Prostate gland (tissue), 2 donors: ENCODE measurements around the gene MAN2B2. TPM values are rescaled to one million over a fixed set of nuclear protein-coding genes. Genes with fewer than 3 reads are reported as not detected.
A peak's percentile ranks its signal among the peaks of the same experiment; 100 is the strongest.

Source experiments
- DNase-seq: peaks from one replicate; pipeline ENCODE4 v3.0.0-alpha.2; 2019; ENCODE audit warnings: low spot score
- H3K27ac ChIP-seq, 2 donors: fragments of 200-600 bp; sonication (generic); 2 replicates each; pipeline ENCODE4 v1.5.1; 2017 to 2019
- H3K27me3 ChIP-seq: fragments of 200-600 bp; sonication (generic); replicated peaks from 2 replicates; pipeline ENCODE4 v1.5.1; 2019; ENCODE audit not compliant: insufficient read depth
- H3K36me3 ChIP-seq, 2 donors: fragments of 200-600 bp; sonication (generic); 1 replicate in 1 of 2; 2 replicates in 1 of 2; pipeline versions ENCODE4 v1.5.1 to v1.8.1; 2017 to 2019
- H3K4me1 ChIP-seq: fragments of 200-600 bp; sonication (generic); replicated peaks from 2 replicates; pipeline ENCODE4 v1.5.1; 2019
- H3K4me3 ChIP-seq, 2 donors: fragments of 200-600 bp; sonication (generic); 2 replicates each; pipeline ENCODE4 v1.5.1; 2017 to 2019
- H3K9me3 ChIP-seq: fragments of 200-600 bp; sonication (generic); 2 replicates; pipeline ENCODE4 v1.5.1; 2017
- CTCF ChIP-seq, 4 experiments: fragments of 200-600 bp in 2 of 4; fragments of 450-650 bp in 2 of 4; sonication (generic) in 2 of 4; IDR thresholded peaks; 1 replicate in 3 of 4; 2 replicates in 1 of 4; pipeline ENCODE4 v1.5.1; 2016 to 2019; ENCODE audit warnings: antibody characterized with exemption in 4 of 4, mild to moderate bottlenecking in 2 of 4, moderate library complexity in 2 of 4
- POLR2A ChIP-seq: fragments of 450-650 bp; IDR thresholded peaks from one replicate; pipeline ENCODE4 v1.6.1; 2016; ENCODE audit warnings: antibody characterized with exemption, mild to moderate bottlenecking
- POLR2AphosphoS5 ChIP-seq: sonication (generic); formaldehyde crosslinking; IDR thresholded peaks from one replicate; pipeline ENCODE4 v1.6.1; 2017; ENCODE audit warnings: antibody characterized with exemption
- WGBS: methylation state at CpG from one replicate; pipeline ENCODE4 v1.1.5; 2018; 5-methylcytosine and 5-hydroxymethylcytosine counted together
- intact Hi-C: fragments of 100-400 bp; cut with DNase I; formaldehyde crosslinking; loops from one replicate; pipeline ENCODE4 v1.14.2; 2022
- total RNA-seq, 2 donors: library from RNA; depleted of rRNA; stranded (reverse); fragments of >200 nt; gene quantifications; one replicate each; pipeline ENCODE4 v1.1.0, GENCODE V29; 2016

The MAN2B2 gene
- total RNA-seq, 2 donors from 2014 or later, result 52.7 to 69.5 TPM

DNA sequence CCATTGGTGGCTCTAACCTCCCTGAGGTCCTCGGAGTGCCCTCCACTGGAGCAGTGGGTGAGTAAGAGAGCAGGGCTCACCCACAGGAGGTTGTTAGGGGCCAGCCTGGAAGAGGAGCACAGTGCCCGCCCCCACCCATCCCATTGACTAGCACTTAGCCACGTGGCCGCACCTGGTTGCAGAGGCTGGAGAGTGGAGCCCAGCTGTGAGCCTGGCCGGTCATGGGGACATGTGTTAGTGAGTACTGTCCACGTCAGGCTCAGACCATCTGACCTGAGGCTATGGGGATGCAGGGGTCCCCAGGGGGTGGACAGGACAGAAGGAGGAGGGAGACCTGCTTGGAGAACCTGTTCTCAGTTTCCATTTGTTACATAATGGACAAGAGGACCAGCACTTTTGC lies 1.4 kb upstream of the MAN2B2 start:
- no peaks in the 10 kb centered on the region for H3K9me3 ChIP-seq
- H3K36me3 ChIP-seq, result no peaks in the 10 kb centered on the region
- H3K27me3 ChIP-seq, result no peaks in the 10 kb centered on the region
- TF ChIP-seq POLR2A, result no peak
- no peak for TF ChIP-seq POLR2AphosphoS5
- no peak for TF ChIP-seq CTCF (IDR thresholded peaks at IDR 0.05)
- WGBS, result 68% methylated on average over 6 of the region's 6 CpGs
- DNase-seq, result no peak
- H3K4me1 ChIP-seq, result peaks cover 5% of the 10 kb centered on the region
- intact Hi-C loops, result no loop called here
- no peak overlapping the region for H3K4me3 ChIP-seq
- H3K27ac ChIP-seq, result no peak overlapping the region

DNA sequence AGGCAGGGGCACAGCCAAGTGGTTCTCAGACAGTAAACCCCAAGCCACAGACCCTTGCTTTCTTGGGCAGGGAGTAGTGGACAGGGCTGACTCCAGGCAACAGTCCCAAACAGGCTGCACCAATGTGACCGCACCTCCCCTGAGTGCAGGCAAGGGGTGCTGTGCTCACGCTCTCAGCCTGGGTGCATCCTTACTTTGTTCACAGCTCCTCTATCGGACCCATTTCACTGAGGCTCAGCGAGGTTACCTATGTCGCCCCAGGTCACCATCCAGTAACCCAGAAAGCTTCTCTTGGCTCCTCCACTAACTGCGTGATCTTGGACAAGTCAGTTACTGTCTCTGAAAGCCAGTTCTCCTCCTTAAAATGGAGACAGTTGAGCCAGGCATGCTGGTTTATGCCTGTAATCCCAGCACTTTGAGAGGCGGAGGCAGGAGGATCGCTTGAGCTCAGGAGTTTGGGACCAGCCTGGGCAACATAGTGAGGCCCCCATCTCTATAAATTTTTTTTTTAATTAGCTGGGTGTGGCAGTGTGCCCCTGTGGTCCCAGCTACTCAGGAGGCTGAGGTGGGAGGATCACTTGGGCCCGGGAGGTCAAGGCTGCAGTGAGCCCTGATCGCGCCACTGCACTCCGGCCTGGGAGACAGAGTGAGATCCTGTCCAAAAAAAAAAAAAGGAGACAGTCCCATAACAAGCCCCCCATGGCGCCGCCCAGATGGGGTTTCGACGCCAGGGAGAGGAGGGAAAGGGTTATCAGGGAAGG lies 823 bp upstream of the MAN2B2 start:
- Histone ChIP-seq H3K4me1 (peaks cover 5% of the 10 kb centered on the region), H3K9me3 (no peaks in the 10 kb centered on the region), H3K4me3 (peak overlapping the region; percentile 67 to 91), H3K27ac (peak overlapping the region in 1 of 2 donors; percentile 55), H3K27me3 (no peaks in the 10 kb centered on the region), H3K36me3 (no peaks in the 10 kb centered on the region)
- TF ChIP-seq CTCF (IDR thresholded peaks at IDR 0.05), result no peak
- TF ChIP-seq POLR2A, result no peak
- TF ChIP-seq POLR2AphosphoS5, result no peak
- DNase-seq, result no peak
- WGBS, result 49% methylated on average over 16 of the region's 16 CpGs
- intact Hi-C loops, result no loop called here

DNA sequence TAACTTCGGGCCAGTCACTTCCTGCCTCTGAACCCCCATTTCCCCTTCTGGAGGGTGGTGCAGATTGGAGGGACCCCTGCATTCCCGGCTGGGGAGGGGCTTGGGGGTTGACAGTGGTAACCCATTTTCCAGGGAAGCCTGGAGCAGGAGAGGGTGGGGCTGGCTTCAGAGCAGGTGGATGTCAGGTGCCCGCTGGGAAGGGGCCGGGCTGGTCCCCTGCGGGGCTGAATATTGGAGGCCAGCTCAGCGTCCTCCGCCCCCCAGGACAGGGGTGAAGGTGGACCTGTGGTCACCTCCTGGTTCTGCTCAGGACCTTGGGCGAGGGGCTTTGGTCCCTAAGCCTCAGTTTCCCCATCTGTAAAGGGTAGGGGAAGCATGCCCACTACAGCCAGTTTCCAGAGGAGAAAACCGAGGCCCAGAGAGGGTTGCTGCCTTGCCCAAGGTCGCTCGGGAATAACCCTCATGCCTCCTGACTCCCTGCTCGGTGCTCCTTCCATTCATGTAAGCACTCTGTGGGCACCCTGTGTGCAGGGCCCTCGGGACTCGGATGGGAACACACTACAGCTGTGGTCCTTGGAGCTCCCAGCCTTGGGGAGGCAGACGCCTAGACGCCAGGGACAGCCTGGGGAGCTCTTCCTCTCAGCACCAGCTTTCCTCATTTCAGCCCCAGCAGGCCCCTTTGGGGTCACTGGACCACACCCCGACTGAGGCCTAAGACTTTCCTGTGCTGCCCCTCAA lies 683 bp downstream of the MAN2B2 start:
- WGBS, result 59% methylated on average over 17 of the region's 17 CpGs
- no peak for TF ChIP-seq POLR2A
- TF ChIP-seq CTCF (IDR thresholded peaks at IDR 0.05), result no peak
- no peak for TF ChIP-seq POLR2AphosphoS5
- no peak for DNase-seq
- intact Hi-C loops, result no loop called here
- Histone ChIP-seq H3K4me3 (peak overlapping the region; percentile 67 to 91), H3K36me3 (no peaks in the 10 kb centered on the region), H3K4me1 (peaks cover 5% of the 10 kb centered on the region), H3K27me3 (no peaks in the 10 kb centered on the region), H3K27ac (peak overlapping the region in 1 of 2 donors; percentile 63), H3K9me3 (no peaks in the 10 kb centered on the region)

DNA sequence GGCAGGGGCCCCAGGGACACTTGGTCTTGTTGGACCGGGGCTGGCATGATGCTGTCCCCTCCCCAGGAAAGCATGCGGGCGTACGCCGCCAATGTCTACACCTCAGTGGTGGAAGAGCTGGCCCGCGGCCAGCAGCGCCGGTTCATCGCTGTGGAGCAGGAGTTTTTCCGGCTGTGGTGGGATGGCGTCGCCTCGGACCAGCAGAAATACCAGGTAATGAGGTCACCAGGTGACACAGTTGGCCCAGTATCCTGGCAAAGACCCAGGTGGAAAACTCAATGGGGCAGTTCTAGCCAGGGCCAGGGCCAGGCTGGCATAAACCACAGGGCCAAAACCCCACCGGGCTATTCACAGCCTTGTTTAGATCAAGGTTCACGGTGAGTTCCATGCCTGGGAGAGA lies 1.5 kb downstream of the MAN2B2 start:
- peaks cover 5% of the 10 kb centered on the region for H3K4me1 ChIP-seq
- no peaks in the 10 kb centered on the region for H3K36me3 ChIP-seq
- WGBS, result 45% methylated on average over 2 of the region's 16 CpGs
- H3K4me3 ChIP-seq, result no peak overlapping the region
- H3K27ac ChIP-seq, result no peak overlapping the region
- no peaks in the 10 kb centered on the region for H3K9me3 ChIP-seq
- no peaks in the 10 kb centered on the region for H3K27me3 ChIP-seq
- intact Hi-C loops, result no loop called here
- DNase-seq, result peak; percentile 28
- no peak for TF ChIP-seq CTCF (IDR thresholded peaks at IDR 0.05)
- TF ChIP-seq POLR2AphosphoS5, result no peak
- no peak for TF ChIP-seq POLR2A
